ENCODE data around the gene SORBS2.

DNA sequence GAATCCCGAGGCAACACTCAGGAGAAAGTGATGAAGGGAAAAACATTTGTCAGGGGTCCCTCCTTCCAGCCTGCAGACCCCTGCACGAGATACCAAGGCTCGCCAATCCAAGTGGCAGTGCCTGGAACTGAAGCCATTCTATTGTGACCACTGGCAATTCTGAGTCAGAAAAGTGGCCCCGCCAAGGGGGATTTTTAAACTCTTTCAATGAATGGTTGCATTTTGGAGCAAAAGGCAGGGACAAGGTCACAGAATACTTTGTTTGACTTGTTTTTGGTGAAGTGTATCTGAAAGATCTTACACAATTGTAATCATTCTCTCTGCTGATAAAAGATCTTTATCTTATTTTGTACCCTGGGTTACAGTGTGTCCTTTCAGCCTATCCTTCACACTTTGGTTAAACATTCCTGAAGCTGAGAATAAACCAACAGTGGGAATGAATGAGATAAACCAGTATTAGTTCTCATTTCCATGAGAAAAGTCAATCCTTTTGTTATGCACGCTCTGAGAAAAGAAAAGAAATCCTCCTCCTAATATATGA is 160.8 kb downstream of the SORBS2 start:
- TF ChIP-seq, protein P1, sequence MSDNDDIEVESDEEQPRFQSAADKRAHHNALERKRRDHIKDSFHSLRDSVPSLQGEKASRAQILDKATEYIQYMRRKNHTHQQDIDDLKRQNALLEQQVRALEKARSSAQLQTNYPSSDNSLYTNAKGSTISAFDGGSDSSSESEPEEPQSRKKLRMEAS (CRISPR knock-in tag; IDR thresholded peaks at IDR 0.05), result no peak
- TF ChIP-seq CBFB (CRISPR knock-in tag; IDR thresholded peaks at IDR 0.05; ENCODE audit: low read depth) (no peak), GABPB1 (CRISPR knock-in tag; IDR thresholded peaks at IDR 0.05) (no peak), SP1 (CRISPR knock-in tag; conservative IDR thresholded peaks at IDR 0.05) (no peak), ETV6 (CRISPR knock-in tag; IDR thresholded peaks at IDR 0.05) (no peak), NR2C2 (CRISPR knock-in tag; IDR thresholded peaks at IDR 0.05) (no peak)
- TF ChIP-seq, protein P2, sequence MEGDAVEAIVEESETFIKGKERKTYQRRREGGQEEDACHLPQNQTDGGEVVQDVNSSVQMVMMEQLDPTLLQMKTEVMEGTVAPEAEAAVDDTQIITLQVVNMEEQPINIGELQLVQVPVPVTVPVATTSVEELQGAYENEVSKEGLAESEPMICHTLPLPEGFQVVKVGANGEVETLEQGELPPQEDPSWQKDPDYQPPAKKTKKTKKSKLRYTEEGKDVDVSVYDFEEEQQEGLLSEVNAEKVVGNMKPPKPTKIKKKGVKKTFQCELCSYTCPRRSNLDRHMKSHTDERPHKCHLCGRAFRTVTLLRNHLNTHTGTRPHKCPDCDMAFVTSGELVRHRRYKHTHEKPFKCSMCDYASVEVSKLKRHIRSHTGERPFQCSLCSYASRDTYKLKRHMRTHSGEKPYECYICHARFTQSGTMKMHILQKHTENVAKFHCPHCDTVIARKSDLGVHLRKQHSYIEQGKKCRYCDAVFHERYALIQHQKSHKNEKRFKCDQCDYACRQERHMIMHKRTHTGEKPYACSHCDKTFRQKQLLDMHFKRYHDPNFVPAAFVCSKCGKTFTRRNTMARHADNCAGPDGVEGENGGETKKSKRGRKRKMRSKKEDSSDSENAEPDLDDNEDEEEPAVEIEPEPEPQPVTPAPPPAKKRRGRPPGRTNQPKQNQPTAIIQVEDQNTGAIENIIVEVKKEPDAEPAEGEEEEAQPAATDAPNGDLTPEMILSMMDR (IDR thresholded peaks at IDR 0.05), result no peak

Data from WTC11 (cell line).